IPS DF 19.7 (cell line): ENCODE results near the gene RIPK4.

ENCODE experiments used
- DNase-seq: peaks from one replicate; pipeline ENCODE4 v3.0.0-alpha.2; 2013; ENCODE audit warnings: low read depth, low spot score

RIPK4 gene

DNA sequence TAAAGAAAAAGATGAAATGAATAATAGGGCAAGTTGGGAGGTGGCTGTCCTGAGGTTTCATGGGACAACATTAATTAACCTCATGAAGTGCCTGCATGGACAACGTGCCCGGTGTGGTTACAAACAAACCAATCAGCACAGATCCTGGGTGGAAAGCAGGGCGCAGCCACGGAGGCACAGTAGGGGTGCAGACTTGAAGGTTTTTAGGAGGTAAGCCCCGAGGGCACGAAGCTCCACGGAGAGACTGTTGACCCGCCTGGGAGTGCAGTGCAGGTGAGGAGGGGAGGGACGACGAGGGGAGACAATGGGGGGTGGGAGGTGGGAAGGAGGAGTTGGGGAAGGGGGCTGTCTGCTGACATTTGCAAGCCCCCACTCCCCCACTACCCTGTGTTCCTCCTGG is 2.3 kb upstream of the RIPK4 start:
- DNase-seq, result no peak

DNA sequence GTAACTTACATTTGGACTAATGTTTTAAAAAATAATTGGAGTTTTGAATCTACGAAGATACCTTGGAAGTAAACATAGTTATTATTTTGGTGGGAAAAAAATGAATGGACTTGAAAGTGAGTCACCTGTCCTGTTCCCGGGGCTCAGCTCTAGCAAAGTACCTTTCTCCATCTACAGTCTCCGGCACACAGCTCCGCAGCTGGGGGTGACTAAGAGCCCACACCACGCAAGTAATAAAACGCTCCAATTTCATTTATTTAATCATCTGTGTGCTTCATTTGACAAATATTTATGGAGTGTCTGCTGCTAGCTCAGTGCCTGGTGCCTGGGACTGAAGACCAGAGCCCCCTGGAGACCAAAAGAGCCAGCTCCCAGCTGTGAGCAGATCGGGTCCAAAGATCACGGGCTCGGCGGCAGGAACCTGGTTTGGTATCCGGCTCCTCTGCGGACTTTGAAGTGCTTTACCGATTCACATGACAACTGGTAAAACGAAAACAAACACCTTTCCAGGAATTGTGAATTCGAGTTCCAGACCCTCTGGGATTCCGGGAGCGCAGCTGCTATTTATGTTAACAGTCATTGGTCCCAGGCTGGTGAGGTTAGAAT is 1.7 kb upstream of the RIPK4 start:
- no peak for DNase-seq

- no peak for DNase-seq
Measured at GRCh38 chr21:41767606-41768436, 969 bp upstream of the RIPK4 start.

DNA sequence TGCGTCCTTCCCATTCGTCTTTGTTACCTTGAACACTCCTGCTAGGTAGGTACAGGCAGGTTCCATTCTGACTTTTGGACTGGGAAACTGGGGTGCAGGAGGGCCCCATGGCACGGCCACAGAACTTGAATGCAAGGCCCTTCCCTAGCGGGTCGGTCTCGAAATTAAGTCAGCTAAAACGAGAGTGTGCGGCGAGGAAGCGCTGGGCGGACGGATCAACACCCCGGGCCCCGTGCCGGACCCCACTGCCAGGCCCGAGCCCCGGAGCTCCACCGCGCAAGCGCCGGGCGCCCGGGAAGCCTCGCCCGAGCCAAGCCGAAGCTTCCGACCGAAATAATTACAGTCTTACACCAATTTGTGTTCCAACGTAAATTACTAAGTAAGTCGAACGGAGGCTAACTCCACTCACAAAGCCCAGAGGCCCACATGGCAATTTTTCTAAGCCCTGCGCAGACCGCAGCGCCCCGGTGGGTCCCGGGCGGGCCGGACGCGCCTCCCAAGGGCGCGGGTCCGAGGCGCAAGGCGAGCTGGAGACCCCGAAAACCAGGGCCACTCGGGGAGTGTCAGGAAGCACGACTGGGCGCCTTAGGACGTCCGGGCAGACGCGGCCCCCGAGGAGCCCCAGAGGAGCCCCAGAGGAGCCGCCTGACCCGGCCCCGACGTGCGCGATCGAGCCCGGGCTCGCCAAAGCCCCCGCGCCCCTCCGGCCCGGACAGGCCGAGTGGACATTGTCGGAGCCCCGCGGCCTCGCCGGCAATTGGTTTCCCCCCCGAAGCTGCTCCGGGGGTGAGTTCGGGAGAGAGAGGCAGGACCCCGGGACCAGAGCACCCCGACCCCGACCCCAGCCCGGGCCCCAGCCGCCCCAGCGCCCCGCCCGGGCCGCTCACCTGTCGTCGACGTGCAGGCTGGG is 624 bp downstream of the RIPK4 start:
- DNase-seq, result no peak

- no peak for DNase-seq
Measured at GRCh38 chr21:41765420-41765821, 1.4 kb downstream of the RIPK4 start.

DNA sequence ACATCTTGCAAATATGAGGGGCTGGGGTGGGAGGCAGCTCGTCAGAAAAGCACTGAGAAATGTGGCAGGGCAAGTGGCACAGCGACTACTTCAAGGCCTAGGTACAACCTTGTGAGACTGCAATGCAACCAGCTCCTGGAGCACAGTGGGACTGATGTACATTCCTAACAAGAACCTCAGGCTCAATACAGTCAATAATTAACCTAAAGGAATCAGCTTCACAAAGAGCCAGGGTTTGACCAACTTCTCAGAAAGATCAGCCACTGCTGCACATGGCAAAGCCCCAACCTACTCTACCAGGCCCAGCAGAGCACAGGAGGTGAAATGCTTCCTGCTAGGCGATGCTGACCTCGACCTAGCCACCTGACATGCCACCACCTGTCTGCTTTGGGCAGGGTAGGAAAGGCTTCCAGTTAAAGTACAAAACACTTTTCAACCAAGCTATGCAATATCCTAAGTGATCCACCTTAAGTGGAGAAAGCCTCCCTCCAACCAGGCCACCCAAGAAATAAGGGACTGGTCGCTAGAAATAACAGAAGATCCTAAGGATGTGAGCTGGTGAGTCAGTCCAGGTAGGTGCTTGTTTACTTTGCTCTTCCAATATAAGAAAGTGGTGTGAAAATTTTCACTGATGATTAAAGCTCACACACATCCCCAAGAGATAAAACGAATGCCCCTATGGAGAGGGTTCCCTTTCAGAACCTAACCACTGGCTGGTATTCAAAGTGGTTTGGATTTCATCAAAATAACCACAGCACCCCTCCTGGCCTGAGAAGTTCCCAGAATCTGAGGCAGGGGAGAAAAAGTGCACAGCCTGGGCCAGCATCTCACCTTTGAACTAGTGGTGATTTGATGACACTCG is 2.1 kb downstream of the RIPK4 start:
- DNase-seq, result no peak

GRCh38 chr21:41763996-41764395 is 2.9 kb downstream of the RIPK4 start:
- DNase-seq, result no peak

DNA sequence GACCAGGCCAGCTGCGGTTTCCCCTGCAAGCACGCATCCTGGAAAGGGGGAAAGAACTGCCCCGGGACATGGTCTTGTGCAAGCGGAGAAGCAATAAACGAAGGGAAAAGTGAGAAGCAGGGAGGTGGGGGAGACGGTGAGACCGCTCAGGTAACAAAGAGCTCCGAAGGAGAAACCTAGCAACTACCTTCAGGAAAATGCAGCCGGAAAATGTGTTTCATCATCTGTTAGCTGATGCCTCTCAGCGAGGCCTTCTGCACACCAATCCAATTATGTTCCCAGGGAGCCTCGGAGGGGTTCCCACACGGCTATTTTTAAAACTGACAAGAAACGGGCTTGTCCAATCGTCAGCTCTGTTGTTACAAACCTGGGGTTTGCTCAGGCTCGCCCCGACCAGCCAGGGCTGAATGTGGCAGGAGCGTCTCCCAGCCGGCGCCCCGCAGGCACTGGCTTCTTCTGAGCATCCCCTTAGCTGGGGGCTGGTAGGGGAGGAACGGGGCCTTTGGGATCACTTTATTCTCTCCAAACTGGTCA is 3.4 kb downstream of the RIPK4 start:
- DNase-seq, result no peak

DNA sequence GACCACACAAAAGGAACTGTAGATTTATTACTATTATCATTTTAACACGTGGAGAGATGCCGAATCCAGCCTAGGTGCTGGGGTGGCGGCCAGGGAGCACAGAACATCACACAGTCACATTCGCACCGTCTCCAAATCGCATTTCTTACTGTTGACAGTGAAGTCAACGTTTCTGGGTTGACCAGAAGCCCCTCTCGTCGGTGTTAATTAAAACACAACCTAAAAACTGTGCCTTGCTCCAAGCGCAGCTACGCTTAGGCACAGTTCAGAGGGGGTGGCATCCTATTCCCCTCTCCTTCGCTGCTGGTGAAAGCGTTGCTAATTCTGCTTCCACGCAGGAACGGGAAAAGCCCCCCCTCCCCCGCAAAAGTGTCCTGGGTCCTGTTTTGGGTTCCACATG is 4.1 kb downstream of the RIPK4 start:
- DNase-seq, result no peak

DNA sequence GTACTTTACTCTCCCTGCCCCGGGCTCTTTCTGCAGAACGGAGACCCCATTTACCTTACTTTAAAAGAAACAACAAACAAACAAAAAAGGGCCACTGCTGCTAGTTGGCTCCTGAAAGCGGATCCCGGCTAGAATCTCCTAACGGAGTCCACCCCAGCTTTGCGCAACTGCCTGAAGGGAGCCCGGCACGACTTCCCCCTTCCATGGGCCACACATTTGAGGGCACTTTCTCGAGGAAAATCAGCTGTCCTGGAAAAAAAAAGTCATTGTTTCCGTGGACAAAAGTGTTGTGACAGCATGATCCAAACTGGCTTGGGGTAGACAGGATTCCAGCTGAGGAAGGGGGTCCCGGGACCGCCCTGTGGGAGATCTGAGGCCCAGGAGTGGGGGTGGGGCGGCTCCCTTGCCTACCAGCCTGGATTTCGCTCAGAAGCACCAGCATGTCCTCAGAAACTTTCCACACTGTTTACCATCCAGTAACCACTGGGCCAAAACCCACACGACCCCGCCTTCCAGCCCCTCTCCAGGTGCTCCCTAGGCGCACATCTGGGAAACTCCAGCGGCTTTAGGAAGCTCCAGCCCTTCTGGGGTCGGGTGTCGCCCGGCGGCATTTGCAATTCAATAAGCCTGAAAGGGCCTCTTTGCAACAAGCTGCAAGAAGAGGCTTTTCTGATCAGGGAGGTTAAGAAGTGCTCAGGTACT is 4.8 kb downstream of the RIPK4 start:
- peak; percentile 82 for DNase-seq

DNA sequence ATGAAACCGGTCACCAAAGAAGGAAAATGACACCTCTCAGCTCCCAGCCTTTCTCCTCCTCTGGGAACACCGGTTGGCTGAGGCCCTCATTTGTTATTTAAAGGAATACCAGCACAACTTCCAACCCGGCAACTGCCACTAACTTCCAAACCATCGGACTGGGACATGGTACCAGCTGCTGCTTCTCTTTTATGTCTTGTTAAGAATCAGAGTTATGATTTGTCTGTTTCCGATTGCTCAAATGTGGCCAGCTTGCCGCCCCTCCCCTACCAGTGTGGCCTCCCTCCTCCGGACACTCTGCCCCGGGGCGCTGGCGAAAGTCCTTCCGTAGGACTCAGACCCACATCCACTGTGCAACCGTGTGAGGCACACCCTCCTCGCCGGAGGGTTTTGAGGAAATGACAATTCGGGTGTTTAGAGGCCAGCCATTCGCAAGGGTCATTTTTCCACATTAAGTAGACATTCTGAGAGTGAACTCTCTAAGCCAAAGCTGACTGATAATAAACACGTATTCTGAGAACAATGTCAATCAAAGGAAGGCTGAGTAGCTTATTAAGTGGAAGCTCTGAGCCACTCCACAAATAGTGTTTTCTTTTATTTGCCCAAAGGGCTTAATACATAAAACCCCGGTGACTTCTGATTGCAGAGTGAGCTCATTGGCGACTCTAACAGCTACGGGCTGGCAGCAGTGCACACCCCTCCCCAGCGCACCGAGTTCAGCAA is 5.5 kb downstream of the RIPK4 start:
- no peak for DNase-seq

DNA sequence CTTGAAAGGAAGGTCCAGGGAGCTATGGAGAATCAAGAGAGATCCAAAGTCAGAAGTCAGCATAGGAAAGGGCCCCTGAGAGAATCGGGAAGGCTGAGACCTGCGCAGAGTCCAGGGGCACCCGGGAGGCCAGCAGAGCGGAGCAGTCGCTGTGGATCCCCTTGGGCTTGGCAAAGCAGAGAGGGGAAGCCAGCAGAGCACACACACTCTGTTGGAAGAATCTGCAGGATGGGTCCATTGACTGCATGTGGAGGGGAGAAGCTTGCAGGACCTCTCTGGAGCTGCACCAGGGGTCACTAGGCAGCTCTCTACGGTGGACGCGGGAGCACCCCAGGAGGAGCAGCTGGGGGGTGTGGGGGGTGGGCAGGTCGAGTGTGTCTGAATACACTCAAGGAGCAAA is 6.4 kb downstream of the RIPK4 start:
- no peak for DNase-seq

DNA sequence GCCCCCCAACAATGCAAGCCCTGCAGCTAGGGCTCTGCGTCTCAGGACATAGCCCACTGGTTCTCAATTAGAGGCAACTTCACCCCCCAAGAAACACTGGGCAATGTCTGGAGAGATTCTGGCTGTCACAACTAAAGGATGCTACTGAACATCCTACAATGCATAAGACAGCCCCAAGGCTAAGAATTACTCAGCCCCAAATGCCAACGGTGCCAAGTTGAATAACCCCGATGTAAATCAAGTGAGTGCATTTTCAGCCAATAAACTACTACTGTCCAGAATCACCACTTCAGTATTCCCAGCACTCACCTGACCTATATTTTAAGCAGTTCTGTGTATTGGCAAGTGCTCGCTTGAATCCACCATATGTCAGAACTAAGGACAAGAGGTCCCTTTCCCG is 6.9 kb downstream of the RIPK4 start:
- no peak for DNase-seq

DNA sequence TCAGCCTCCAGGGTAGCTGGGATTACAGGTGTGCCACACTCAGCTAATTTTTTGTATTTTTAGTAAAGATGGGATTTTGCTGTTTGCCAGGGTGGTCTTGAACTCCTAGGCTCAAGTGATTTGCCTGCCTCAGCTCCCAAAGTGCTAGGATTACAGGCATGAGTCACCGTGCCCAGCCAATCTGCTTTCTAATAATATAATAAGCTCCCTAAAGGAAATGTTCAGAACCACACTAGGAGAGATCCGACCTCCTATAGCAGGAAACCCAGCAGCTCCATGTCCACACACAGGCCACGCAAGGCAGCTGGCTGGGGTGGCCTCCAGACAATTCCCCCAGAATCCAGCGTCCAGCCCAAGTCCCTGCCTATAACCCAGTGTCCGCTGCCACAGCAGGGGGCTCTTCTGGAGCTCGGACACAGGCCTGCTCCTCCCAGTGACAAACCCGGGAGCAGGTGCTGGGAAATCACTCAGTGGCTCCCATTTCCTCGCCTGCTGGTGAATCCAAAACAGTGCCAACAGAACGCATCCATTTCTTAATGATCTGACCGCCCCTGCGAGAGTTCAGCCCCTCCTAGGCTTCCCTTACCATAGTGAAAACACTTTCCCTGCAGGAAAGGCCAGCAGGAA is 7.5 kb downstream of the RIPK4 start:
- DNase-seq, result no peak

GRCh38 chr21:41758550-41758949 is 8.3 kb downstream of the RIPK4 start:
- no peak for DNase-seq

GRCh38 chr21:41755934-41756773 is 10.7 kb downstream of the RIPK4 start:
- no peak for DNase-seq

- no peak for DNase-seq
Measured at GRCh38 chr21:41755258-41755933, 11.5 kb downstream of the RIPK4 start.

- DNase-seq, result no peak
Measured at GRCh38 chr21:41754479-41754891, 12.4 kb downstream of the RIPK4 start.
